ENCODE results near the gene LTBP1.

GRCh38 chr2:32948266-32948665 lies 1.5 kb downstream of the LTBP1 start:
- TF ChIP-seq ZNF232 (CRISPR knock-in tag; IDR thresholded peaks at IDR 0.05; ENCODE audit: borderline replicate concordance) = no peak
- no peak for TF ChIP-seq SAFB2 (CRISPR knock-in tag; IDR thresholded peaks at IDR 0.05; ENCODE audit: borderline replicate concordance, low read depth)
- TF ChIP-seq FOXP1 (IDR thresholded peaks at IDR 0.05) = no peak
- no peak for TF ChIP-seq FOXP1 (CRISPR knock-in tag; IDR thresholded peaks at IDR 0.05)
- TF ChIP-seq SRF (IDR thresholded peaks at IDR 0.05; ENCODE audit: low read depth, low read length) = no peak
- no peak for TF ChIP-seq ZZZ3 (CRISPR knock-in tag; IDR thresholded peaks at IDR 0.05; ENCODE audit: borderline replicate concordance)
- no peak for TF ChIP-seq CTCF (CRISPR knock-in tag; IDR thresholded peaks at IDR 0.05)

Data from HepG2 (cell line).